IMR-90 (cell line): ENCODE data around the gene OARD1. TPM values are rescaled to one million over a fixed set of nuclear protein-coding genes. Genes with fewer than 3 reads are reported as not detected.

Experiments used
- ATAC-seq: fragments of 200-7000 bp; cut with Tn5 transposase; 2 replicates; pipeline ENCODE4 v1.9.1; 2020; ENCODE audit warnings: low read depth, mild to moderate bottlenecking, moderate library complexity
- BruUV-seq: library from RNA; stranded (reverse); fragments of 400-500 nt; replicated peaks from 2 replicates; lab custom pipeline; 2021; lab: Mats Ljungman, UMichigan
- CTCF ChIA-PET: fragments of 300-600 bp; formaldehyde crosslinking; extraction: SDS; loops from one replicate; lab custom pipeline; 2021; ENCODE audit warnings: antibody characterized with exemption; lab: Yijun Ruan, JAX
- POLR2A ChIA-PET: fragments of 300-600 bp; sonication (Branson Sonifier 250); formaldehyde crosslinking; loops from one replicate; lab custom pipeline; 2022; ENCODE audit warnings: antibody characterized with exemption; ENCODE audit not compliant: unreplicated experiment; lab: Charles Lee
- DNase-seq: peaks from one replicate; pipeline ENCODE4 v3.0.0; 2013
- H2AFZ ChIP-seq: replicated peaks from 2 replicates; pipeline ENCODE3; 2013; ENCODE audit warnings: low read length, mild to moderate bottlenecking; ENCODE audit not compliant: poor library complexity
- H2AK5ac ChIP-seq: 2 replicates; pipeline ENCODE4 v1.6.1; 2013; ENCODE audit warnings: low read depth, low read length, inconsistent platforms
- H2AK9ac ChIP-seq: replicated peaks from 2 replicates; pipeline ENCODE3; 2013; ENCODE audit warnings: mild to moderate bottlenecking, low read depth, low read length, moderate library complexity; ENCODE audit not compliant: poor library complexity
- H2BK120ac ChIP-seq: 2 replicates; pipeline ENCODE4 v1.6.1; 2013; ENCODE audit warnings: low read depth, low read length, inconsistent platforms
- H2BK15ac ChIP-seq: 3 replicates; pipeline ENCODE4 v1.6.1; 2013; ENCODE audit warnings: low read depth, low read length, inconsistent platforms
- H2BK20ac ChIP-seq: 2 replicates; pipeline ENCODE4 v1.6.1; 2013; ENCODE audit warnings: low read depth, mild to moderate bottlenecking, inconsistent platforms, low read length, moderate library complexity
- H2BK5ac ChIP-seq: 2 replicates; pipeline ENCODE4 v1.6.1; 2013; ENCODE audit warnings: mild to moderate bottlenecking, low read depth, low read length, inconsistent platforms; ENCODE audit not compliant: poor library complexity, severe bottlenecking
- H3K14ac ChIP-seq: replicated peaks from 2 replicates; pipeline ENCODE4 v1.6.1; 2013; ENCODE audit warnings: low read depth, low read length, inconsistent platforms
- H3K18ac ChIP-seq: 2 replicates; pipeline ENCODE4 v1.6.1; 2013; ENCODE audit warnings: low read depth, low read length, control low read depth
- H3K23ac ChIP-seq: 2 replicates; pipeline ENCODE4 v1.6.1; 2013; ENCODE audit warnings: low read depth, low read length, inconsistent platforms
- H3K27ac ChIP-seq: 2 replicates; pipeline ENCODE4 v1.5.1; 2013; ENCODE audit warnings: mild to moderate bottlenecking, control low read depth, low read length; ENCODE audit not compliant: insufficient read depth
- H3K27me3 ChIP-seq: 2 replicates; pipeline ENCODE4 v1.6.1; 2013; ENCODE audit warnings: low read length; ENCODE audit not compliant: control insufficient read depth, insufficient read depth
- H3K36me3 ChIP-seq: 2 replicates; pipeline ENCODE4 v1.6.1; 2013; ENCODE audit warnings: low read length, mixed read lengths; ENCODE audit not compliant: control insufficient read depth, insufficient read depth
- H3K4ac ChIP-seq: 2 replicates; pipeline ENCODE4 v1.6.1; 2013; ENCODE audit warnings: low read depth, low read length, inconsistent platforms
- H3K4me1 ChIP-seq: 2 replicates; pipeline ENCODE4 v1.6.1; 2013; ENCODE audit warnings: low read length, mixed read lengths; ENCODE audit not compliant: control insufficient read depth, insufficient read depth
- H3K4me2 ChIP-seq: 2 replicates; pipeline ENCODE4 v1.6.1; 2013; ENCODE audit warnings: low read depth, mild to moderate bottlenecking, control low read depth, low read length, moderate library complexity
- H3K4me3 ChIP-seq: 2 replicates; pipeline ENCODE4 v1.5.1; 2013; ENCODE audit warnings: low read depth, mild to moderate bottlenecking, control low read depth, low read length, moderate library complexity; ENCODE audit not compliant: insufficient read depth
- H3K56ac ChIP-seq: 2 replicates; pipeline ENCODE4 v1.6.1; 2013; ENCODE audit warnings: low read length, inconsistent platforms; ENCODE audit not compliant: insufficient read depth; ENCODE audit errors: extremely low read depth
- H3K79me1 ChIP-seq, 2 experiments: 2 replicates each; pipeline ENCODE4 v1.6.1; 2013; ENCODE audit warnings: low read length in 2 of 2, inconsistent platforms in 1 of 2, low read depth in 1 of 2
- H3K9ac ChIP-seq: 2 replicates; pipeline ENCODE4 v1.6.1; 2013; ENCODE audit warnings: low read depth, low read length, control low read depth
- H3K9me1 ChIP-seq: 2 replicates; pipeline ENCODE4 v1.6.1; 2013; ENCODE audit warnings: low read length, inconsistent platforms; ENCODE audit not compliant: insufficient read depth
- H3K9me3 ChIP-seq: 2 replicates; pipeline ENCODE4 v1.6.1; 2013; ENCODE audit warnings: low read length; ENCODE audit not compliant: control insufficient read depth, insufficient read depth
- H4K20me1 ChIP-seq: 2 replicates; pipeline ENCODE4 v1.6.1; 2013; ENCODE audit warnings: low read length, inconsistent platforms; ENCODE audit not compliant: insufficient read depth
- H4K5ac ChIP-seq: 2 replicates; pipeline ENCODE4 v1.6.1; 2013; ENCODE audit warnings: mild to moderate bottlenecking, low read depth, low read length, control low read depth
- H4K8ac ChIP-seq, 2 experiments: 2 replicates each; pipeline ENCODE4 v1.6.1; 2013; ENCODE audit warnings: low read depth in 2 of 2, low read length in 2 of 2, control low read depth in 1 of 2, inconsistent platforms in 1 of 2
- H4K91ac ChIP-seq: 2 replicates; pipeline ENCODE4 v1.6.1; 2013; ENCODE audit warnings: low read depth, low read length, inconsistent platforms; ENCODE audit not compliant: insufficient read depth
- BHLHE40 ChIP-seq: fragments of 150-350 bp; IDR thresholded peaks from 2 replicates; pipeline ENCODE4 v1.6.1; 2016; ENCODE audit warnings: mild to moderate bottlenecking, low read depth, low read length
- CEBPB ChIP-seq: IDR thresholded peaks from 2 replicates; pipeline ENCODE4 v1.6.1; 2012; ENCODE audit warnings: low read depth, low read length, improper control_type of control experiment
- CHD1 ChIP-seq: IDR thresholded peaks from 2 replicates; pipeline ENCODE4 v1.6.1; 2012; ENCODE audit warnings: low read depth, low read length, improper control_type of control experiment
- FOS ChIP-seq: fragments of 150-350 bp; IDR thresholded peaks from 2 replicates; pipeline ENCODE4 v1.6.1; 2016; ENCODE audit warnings: low read depth, low read length
- MAFK ChIP-seq: IDR thresholded peaks from 2 replicates; pipeline ENCODE4 v1.6.1; 2012; ENCODE audit warnings: low read depth, low read length, improper control_type of control experiment
- MAZ ChIP-seq: IDR thresholded peaks from 2 replicates; pipeline ENCODE4 v1.6.1; 2012; ENCODE audit warnings: low read depth, mild to moderate bottlenecking, low read length, improper control_type of control experiment, moderate library complexity, borderline replicate concordance
- MXI1 ChIP-seq: IDR thresholded peaks from 2 replicates; pipeline ENCODE4 v1.6.1; 2012; ENCODE audit warnings: low read depth, mild to moderate bottlenecking, low read length, moderate library complexity, borderline replicate concordance
- NFE2L2 ChIP-seq: fragments of 150-350 bp; IDR thresholded peaks from 2 replicates; pipeline ENCODE4 v1.6.1; 2016; ENCODE audit warnings: low read depth, mild to moderate bottlenecking, low read length
- POLR2A ChIP-seq: IDR thresholded peaks from 2 replicates; pipeline ENCODE4 v1.6.1; 2012; ENCODE audit warnings: mild to moderate bottlenecking, low read depth, low read length
- RAD21 ChIP-seq: IDR thresholded peaks from 2 replicates; pipeline ENCODE4 v1.6.1; 2012; ENCODE audit warnings: low read length, improper control_type of control experiment
- RCOR1 ChIP-seq: IDR thresholded peaks from 2 replicates; pipeline ENCODE4 v1.6.1; 2012; ENCODE audit warnings: mild to moderate bottlenecking, low read length, improper control_type of control experiment; ENCODE audit not compliant: insufficient replicate concordance
- RFX5 ChIP-seq: IDR thresholded peaks from 2 replicates; pipeline ENCODE4 v1.8.0; 2012; ENCODE audit warnings: low read depth, mild to moderate bottlenecking, low read length, moderate library complexity
- SMC3 ChIP-seq: fragments of 150-350 bp; IDR thresholded peaks from 2 replicates; pipeline ENCODE4 v1.6.1; 2016; ENCODE audit warnings: low read depth, mild to moderate bottlenecking, antibody characterized with exemption, low read length, moderate library complexity
- WGBS, 2 experiments: methylation state at CpG; one replicate each; pipeline versions ENCODE4 v1.1.5 to v1.1.7; 2013; ENCODE audit warnings: missing lambda C conversion rate in 2 of 2; ENCODE audit not compliant: insufficient read length in 1 of 2; ENCODE audit errors: extremely low coverage in 2 of 2; 5-methylcytosine and 5-hydroxymethylcytosine counted together
- dilution Hi-C: fragments of 300-500 bp; cut with HindIII; formaldehyde crosslinking; loops from one replicate; pipeline ENCODE4 v1.14.3; 2018; ENCODE audit warnings: low sequenced_read_pairs; ENCODE audit not compliant: unreplicated experiment
- in situ Hi-C: fragments of 300-500 bp; cut with MboI; formaldehyde crosslinking; loops from 3 replicates; pipeline ENCODE4 v1.14.3; 2019; ENCODE audit warnings: low sequenced_read_pairs, inconsistent platforms, mixed read lengths
- intact Hi-C: fragments of 100-400 bp; cut with micrococcal nuclease; formaldehyde crosslinking; loops from 2 replicates; pipeline ENCODE4 v1.10.0; 2022
- polyA plus RNA-seq, 3 experiments: library from polyadenylated mRNA; depleted of rRNA; stranded (reverse); fragments of >200 nt; gene quantifications; 2 replicates each; pipeline ENCODE4 v1.2.3, GENCODE V29; 2012; ENCODE audit warnings: low replicate concordance in 1 of 3
- total RNA-seq: library from RNA; depleted of rRNA; stranded (reverse); fragments of >200 nt; gene quantifications from 2 replicates; pipeline ENCODE4 v1.2.3, GENCODE V29; 2012
- TF ChIP-seq, protein P1 (sequence below): fragments of 150-350 bp; IDR thresholded peaks from 2 replicates; pipeline ENCODE4 v1.6.1; 2016; ENCODE audit warnings: low read depth, mild to moderate bottlenecking, low read length, moderate library complexity, borderline replicate concordance
- TF ChIP-seq, protein P2 (sequence below): fragments of 150-350 bp; IDR thresholded peaks from 2 replicates; pipeline ENCODE4 v1.6.1; 2017; ENCODE audit warnings: mild to moderate bottlenecking, antibody characterized with exemption, low read length, low read depth
- TF ChIP-seq, protein P3 (sequence below): conservative IDR thresholded peaks from 2 replicates; pipeline ENCODE4 v1.5.1; 2012; ENCODE audit warnings: mild to moderate bottlenecking, low read depth, low read length, improper control_type of control experiment

Gene OARD1
- total and polyA plus RNA-seq, 2 of the 4 experiments (the other 2 are of a cell fraction): 2.3 to 5.5 TPM

DNA sequence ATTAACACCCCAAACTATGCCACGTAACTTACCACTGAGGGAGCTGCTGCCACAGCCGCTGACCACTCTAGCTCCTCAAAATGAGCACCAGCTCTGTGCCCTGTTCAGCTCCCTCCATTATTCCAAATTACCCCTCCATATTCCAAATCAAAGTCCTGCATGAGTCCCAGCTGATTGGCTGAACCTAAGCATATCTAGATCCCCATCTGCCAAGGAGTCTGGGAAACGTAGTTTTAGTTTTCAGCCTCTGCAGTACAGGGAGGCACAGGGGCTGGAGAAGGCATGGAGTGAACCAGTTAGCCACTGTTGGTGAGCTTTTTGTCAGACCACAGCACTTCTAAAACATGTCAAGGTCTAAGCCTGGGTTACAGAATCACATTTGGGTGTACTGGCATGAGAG lies 49.0 kb downstream of the OARD1 start:
- ATAC-seq: no peak
- no peak overlapping the region for H3K4me2 ChIP-seq
- ChIA-PET POLR2A (no interaction called here), CTCF (interaction anchor here (0.9 kb wide), 1 partner anchor 127 kb away, joined by 3 read pairs; no protein-coding TSS in a partner anchor)
- dilution Hi-C loops (no loop called here), intact Hi-C loops (loop anchor here (10.0 kb wide), 1 partner anchor 1678 kb away; no protein-coding TSS in a partner anchor), in situ Hi-C loops (loop anchor here (5.0 to 10.0 kb wide), 2 partner anchors 126 to 468 kb away; no protein-coding TSS in a partner anchor)
- peaks cover 2% of the 10 kb centered on the region; the same call in 1 of the 2 replicates for H3K4me1 ChIP-seq
- no peak overlapping the region for H3K14ac ChIP-seq
- H3K4ac ChIP-seq: no peak overlapping the region
- H3K9me1 ChIP-seq: no peaks in the 10 kb centered on the region
- H3K9me3 ChIP-seq: peaks cover 2% of the 10 kb centered on the region; the same call in 1 of the 2 replicates
- no peak overlapping the region for H2AK5ac ChIP-seq
- H3K79me1 ChIP-seq: no peaks in the 10 kb centered on the region
- H2BK120ac ChIP-seq: no peak overlapping the region
- 100% methylated on average over 2 of the region's 3 CpGs; no CpG with 5 or more reads in 1 of the 2 experiments for WGBS, 2 experiments
- H2BK5ac ChIP-seq: no peak overlapping the region
- H2BK20ac ChIP-seq: no peak overlapping the region
- H3K36me3 ChIP-seq: no peaks in the 10 kb centered on the region
- H4K91ac ChIP-seq: no peak overlapping the region
- no peak overlapping the region for H2AK9ac ChIP-seq
- no TSS peak for BruUV-seq
- peaks cover 8% of the 10 kb centered on the region for H3K27me3 ChIP-seq
- H2BK15ac ChIP-seq: no peak overlapping the region
- no peak overlapping the region for H3K4me3 ChIP-seq
- no peak overlapping the region for H4K8ac ChIP-seq
- no peak overlapping the region for H3K27ac ChIP-seq
- H2AFZ ChIP-seq: no peak overlapping the region
- no peak overlapping the region for H3K23ac ChIP-seq
- no peak overlapping the region for H4K5ac ChIP-seq
- no peak for DNase-seq
- H3K56ac ChIP-seq: no peak overlapping the region
- no peak for TF ChIP-seq MXI1
- no peak for TF ChIP-seq SMC3
- TF ChIP-seq CEBPB: no peak
- no peak for TF ChIP-seq FOS
- no peak for TF ChIP-seq MAFK
- TF ChIP-seq, protein P1, sequence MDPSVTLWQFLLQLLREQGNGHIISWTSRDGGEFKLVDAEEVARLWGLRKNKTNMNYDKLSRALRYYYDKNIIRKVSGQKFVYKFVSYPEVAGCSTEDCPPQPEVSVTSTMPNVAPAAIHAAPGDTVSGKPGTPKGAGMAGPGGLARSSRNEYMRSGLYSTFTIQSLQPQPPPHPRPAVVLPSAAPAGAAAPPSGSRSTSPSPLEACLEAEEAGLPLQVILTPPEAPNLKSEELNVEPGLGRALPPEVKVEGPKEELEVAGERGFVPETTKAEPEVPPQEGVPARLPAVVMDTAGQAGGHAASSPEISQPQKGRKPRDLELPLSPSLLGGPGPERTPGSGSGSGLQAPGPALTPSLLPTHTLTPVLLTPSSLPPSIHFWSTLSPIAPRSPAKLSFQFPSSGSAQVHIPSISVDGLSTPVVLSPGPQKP: no peak
- TF ChIP-seq RCOR1: no peak
- TF ChIP-seq RAD21: no peak
- TF ChIP-seq CHD1: no peak
- no peak for TF ChIP-seq NFE2L2
- TF ChIP-seq, protein P2, sequence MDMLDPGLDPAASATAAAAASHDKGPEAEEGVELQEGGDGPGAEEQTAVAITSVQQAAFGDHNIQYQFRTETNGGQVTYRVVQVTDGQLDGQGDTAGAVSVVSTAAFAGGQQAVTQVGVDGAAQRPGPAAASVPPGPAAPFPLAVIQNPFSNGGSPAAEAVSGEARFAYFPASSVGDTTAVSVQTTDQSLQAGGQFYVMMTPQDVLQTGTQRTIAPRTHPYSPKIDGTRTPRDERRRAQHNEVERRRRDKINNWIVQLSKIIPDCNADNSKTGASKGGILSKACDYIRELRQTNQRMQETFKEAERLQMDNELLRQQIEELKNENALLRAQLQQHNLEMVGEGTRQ: no peak
- TF ChIP-seq, protein P3, sequence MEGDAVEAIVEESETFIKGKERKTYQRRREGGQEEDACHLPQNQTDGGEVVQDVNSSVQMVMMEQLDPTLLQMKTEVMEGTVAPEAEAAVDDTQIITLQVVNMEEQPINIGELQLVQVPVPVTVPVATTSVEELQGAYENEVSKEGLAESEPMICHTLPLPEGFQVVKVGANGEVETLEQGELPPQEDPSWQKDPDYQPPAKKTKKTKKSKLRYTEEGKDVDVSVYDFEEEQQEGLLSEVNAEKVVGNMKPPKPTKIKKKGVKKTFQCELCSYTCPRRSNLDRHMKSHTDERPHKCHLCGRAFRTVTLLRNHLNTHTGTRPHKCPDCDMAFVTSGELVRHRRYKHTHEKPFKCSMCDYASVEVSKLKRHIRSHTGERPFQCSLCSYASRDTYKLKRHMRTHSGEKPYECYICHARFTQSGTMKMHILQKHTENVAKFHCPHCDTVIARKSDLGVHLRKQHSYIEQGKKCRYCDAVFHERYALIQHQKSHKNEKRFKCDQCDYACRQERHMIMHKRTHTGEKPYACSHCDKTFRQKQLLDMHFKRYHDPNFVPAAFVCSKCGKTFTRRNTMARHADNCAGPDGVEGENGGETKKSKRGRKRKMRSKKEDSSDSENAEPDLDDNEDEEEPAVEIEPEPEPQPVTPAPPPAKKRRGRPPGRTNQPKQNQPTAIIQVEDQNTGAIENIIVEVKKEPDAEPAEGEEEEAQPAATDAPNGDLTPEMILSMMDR: no peak
- TF ChIP-seq BHLHE40: no peak
- no peak for TF ChIP-seq MAZ
- TF ChIP-seq RFX5: no peak
- no peak for TF ChIP-seq POLR2A
- H3K9ac ChIP-seq: no peak overlapping the region
- no peak overlapping the region for H3K18ac ChIP-seq
- no peaks in the 10 kb centered on the region for H4K20me1 ChIP-seq
